GM19193 (cell line): ENCODE measurements around the gene HOXC13.

Source experiments
- POLR2A ChIP-seq: IDR thresholded peaks from 4 replicates; pipeline ENCODE4 v1.6.1; 2011; ENCODE audit not compliant: insufficient read depth, insufficient read length; ENCODE audit errors: extremely low read depth

Gene HOXC13

DNA sequence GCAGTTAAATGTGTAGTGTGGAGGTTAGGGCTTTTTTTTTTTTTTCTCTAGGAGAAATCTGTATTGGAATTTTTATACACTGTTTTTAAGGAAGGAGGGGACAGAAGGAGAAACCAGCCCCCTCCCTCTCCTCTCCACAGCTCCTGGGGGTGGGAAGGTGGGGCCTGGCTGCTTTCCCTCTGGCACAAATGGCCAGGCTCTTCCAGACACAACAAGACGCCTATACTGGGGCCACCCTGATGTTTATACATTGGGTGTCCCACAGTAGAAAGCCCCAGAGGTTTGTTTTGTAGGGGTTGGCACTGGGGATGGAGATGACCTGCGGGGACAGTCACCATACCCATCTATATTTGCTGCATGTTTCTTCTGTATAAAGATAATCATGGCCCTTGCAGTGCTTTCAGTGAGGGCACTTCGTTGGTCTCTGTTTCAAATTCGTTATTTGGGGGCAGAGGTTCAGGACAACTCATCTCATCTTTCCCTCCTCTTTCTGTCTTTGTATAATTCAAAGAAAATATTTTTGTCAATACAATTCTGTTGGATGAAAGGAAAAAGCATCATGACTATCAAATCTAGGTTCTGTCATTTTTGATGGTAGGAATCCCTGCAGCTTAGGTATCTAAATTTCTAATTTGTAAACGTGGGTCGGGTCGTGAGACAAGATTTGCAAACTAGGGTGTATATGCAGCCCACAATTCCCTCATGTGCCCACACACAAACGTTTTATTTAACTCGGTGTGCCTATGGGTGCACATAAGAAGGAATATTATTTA is 38.4 kb downstream of the HOXC13 start:
- no peak for TF ChIP-seq POLR2A

DNA sequence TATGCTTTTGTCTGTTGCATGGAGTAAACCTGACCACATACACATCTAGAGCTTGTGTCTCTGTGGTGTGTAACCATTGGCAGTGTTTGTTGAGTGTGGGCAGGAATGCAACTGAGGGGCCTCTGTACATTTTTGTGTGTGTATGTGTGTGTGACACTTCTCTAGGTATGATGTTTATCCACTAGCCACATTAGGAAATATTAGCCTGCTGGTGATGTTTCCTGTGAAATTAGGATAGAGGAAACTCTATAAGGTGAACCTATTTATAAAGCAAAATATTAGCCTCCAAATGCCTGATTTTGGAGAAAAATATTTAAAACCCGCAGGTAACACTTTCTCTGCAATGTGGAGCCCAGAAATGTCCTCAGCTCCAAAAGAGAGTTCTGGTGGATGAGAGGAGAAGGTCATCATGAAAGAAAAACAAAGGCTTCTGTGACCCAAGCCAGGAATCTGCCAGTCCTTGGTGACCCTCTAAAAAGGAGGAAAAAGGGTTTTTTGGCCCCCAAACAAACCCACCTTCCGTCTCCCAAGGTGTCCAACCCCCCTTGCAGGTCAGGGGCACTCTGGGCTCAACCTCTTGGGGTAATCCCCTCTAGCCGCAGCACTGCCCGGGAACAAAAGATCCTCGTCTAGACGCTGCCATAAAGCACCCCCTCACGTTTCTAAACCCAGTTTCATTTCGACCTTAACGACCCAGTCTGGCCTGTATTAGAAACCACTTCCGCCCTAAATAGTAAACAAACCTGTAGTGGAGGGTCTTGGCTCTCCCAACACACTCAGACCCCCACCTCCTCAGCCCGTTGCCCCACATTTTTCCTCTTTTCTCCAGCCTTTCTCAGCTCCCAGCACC is 39.2 kb downstream of the HOXC13 start:
- no peak for TF ChIP-seq POLR2A

DNA sequence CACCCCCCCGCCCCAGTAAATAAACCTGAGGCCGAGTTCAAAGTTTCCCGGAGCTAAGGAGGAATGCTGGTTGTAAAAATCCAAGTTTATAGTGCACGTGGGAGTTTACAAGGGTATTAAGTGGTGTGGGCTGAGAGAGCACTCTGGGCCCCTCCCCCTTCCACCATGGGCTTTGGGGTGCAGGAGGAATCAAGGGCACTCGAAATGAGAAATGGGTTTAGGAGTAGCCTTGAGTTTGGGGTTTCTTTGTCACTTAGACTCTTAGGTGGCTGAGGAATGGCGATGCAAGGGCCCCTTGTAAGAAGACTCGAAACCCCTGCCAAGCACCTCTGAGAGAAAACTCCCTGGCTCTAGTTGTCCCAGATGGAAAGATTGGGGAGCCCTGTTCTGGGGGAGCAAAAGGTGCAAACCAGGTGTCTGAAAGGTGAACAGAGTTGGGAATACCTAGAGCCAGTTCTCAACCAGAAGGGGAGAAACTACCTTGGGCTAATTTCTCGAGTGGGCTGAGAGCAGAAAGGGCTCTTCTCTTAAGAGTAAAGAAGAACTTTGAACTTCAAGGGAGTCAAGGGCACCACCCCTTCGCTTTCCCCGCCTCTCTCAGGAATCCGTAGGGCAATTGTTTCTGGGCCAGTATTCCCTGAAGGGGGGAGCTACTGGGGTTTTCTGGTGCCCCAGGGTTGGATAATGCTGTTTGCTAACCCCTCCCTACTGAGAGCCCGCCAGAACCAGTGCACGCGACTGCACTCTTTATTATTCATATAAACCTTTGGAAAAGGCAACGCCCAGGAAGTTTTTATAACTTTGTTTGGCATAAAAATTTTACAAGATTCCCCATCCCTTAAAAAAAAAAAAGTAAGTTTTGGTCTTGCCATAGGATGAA is 40.1 kb downstream of the HOXC13 start:
- TF ChIP-seq POLR2A, result no peak

DNA sequence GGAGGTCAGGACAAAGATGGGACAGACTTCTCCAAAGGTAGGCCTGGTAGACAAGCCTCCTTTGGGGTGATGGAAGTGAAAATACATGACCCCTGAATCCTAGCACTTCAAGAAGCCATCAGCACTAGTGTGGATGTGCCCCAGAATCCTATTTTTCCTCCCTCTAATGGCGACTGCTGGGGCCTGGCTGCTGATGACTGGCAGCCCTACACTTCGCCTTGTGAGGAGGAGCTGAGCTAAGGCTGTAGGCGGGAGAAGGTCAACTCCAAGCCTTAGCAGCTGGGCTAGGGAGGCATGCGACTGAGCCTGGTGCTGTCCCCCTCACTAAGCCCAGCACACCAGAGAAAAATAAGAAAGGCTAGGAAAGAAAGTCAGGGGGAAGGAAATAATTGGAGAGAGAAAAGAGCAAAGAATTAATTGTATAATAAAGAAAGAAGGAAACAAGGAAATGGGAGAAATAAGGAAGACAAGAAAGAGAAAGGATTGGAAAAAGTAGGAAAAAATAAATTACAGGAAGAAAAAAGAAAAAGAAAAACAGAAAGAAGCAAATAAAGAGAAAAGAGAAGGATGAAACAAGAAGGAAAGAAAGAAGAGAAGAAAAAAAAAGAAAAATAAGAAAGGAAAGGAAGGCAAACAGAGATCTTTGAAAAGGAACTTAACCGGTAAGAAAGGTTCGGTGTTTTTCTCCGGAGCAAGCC is 41.6 kb downstream of the HOXC13 start:
- TF ChIP-seq POLR2A, result no peak

DNA sequence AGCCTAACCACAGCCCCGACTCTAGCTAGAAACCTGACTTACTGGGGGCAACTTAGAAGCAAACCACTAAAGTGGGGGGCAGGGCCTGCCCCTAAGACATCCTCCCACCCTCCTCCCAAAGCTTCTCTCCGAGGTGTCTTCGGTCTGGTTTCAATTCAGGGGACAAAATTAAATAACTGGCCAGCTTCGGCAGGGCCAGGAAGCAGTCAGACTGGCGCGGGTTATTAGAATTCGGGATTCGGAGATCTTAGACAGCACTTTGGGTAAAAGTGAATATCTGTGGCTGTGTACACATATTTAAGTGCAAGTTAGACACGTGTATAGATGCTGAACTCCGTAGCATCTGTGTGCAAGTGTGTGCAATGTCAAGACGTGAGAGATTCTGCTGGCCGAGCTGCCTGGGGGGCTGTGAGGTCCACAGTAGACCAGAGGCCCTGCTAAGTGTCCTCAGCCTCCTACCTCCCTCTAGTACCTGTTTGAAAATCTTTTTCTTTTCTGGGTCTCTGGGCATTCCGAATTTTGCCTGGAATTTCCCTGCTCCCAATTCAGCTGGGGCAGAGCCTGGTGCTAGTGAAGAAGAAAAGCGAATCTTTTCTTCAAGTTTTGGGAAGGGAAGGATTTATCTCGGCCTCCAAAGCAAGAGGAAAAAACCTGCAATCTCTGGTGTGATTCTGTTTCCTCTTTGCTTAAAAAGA is 42.3 kb downstream of the HOXC13 start:
- no peak for TF ChIP-seq POLR2A

DNA sequence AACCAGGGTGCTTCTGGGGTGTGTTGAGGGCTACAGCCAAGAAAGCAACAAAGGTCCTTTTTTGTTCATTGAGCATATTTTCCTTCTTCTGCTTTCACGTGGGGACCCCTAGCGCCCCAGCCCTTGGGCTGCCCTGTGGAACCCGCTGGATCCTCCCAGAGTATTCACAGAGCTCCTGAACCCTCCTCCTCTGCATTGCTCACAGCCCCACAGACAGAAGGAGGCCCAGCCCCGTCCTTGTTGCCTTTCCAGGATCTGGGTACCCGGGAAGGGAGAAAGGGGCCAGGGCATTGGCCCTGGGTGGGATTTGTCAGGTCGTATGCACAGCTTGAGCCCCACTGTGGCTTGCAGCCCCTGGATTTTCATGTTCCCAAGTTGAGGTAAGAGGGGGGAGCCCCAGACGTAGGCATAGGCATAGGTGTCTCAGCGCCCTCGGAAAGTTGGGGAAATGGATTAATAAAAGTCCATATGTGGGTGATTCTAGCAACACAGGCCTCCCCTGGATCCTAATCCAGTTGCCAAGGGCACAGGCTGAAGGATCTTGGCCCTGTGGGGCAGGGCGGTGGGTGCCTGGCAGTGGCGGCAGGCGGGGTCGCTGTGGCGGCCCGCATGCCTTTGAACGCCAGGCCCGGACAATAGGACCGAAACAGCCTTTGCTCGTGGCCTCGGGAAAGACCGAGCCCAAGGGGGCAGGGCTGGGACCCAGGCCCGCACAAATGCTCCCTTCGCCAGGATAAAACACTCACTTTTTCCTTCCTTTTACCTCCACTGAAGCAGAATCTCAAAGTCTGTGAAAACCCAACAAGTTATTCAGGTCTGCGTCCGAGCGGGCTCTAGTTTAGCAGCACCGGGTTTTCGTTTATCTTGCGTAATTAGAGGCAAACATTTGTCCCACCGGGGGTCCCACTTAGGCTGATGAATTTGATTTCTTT is 43.3 kb downstream of the HOXC13 start:
- TF ChIP-seq POLR2A, result no peak

DNA sequence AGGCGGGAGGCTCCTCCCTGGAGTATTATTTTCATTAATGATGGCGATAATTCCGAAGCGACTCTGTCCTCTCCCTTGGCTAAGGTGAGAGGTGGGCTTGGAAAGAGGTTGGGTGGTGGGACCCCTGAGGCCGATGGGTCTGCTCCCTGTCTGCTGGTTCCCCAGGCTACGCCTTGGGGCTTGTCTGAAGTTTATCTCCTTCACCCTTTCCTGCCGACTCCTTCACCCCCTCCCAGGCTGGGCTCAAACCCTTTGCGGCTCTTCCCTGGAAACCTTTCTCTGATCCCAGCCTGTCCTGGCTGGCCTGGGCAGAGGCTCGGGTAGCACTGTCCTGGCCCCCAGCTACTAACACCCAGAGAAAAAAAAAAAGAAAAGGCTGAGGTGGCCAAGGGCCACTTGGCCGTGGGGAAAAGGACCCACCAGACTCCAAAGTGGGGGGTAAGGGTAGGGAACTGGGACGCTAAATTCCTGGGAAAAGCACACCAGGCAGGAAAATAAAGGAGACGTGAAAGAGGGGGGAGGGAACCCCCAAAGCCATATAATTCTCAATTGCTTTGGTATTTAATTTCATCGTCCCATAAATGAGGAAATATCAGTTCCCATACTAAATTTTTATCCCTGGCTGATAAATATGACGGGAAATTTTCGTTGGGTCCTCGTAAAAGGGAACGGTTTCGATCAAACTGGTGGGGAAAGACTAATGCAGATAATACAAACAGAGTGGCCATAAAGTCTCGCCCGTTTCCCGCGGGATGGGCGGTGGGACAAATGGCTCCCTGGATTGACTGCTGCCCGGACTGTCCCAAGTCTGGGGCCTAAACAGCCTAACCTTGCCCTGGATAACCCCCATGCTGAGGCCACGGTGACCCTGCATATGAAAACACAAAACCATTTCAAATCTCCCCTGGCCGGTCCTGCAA is 44.3 kb downstream of the HOXC13 start:
- TF ChIP-seq POLR2A, result no peak

DNA sequence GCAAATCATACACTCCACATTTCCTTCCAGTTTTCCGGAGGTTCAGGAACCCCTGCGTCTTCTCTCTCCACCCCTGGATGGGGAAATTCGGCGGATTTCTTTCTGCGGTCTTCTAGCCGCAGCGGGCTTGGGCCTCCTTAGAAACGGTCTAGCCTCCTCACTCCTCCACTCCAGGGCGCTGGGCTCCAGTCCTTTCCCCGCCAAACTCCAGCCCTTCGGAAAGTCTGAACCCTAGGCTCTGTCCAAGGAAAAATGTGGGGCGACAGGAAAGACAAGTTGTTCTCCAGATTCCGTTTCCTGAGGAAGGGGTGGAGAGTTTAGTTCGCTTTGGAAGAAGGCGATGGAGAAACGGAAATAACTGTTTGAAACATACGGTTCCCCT is 44.9 kb downstream of the HOXC13 start:
- TF ChIP-seq POLR2A, result no peak

DNA sequence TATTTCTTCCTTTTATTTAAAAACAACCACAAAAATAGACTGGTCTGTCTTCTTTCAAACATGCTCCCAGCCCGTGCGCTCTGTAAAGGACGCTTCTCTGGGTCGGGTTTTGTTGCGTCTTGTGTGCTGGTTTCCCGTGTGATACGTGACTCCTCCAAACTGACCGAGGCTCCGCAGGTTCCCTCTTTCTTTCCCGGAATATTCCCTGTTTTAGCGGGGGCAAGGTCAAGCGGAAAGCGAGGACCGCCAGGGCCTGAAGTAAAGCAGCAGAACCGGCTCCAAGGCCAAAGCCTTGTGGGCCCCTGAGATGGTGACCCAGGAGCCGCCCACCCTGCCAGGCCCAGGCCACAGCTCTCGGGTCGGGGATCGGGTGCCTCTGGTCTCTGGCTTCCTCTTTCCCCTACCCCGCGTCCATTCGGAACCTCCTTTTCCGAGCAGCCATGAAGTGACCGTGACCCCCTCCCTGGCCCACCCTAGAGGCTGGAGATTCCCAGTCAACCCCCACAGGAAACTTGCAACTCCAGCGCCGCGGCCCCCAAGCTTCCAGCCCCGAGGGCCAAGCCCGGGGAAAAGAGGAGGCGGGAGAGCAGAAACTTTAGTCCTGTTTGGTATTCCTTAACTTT is 45.4 kb downstream of the HOXC13 start:
- TF ChIP-seq POLR2A, result no peak

DNA sequence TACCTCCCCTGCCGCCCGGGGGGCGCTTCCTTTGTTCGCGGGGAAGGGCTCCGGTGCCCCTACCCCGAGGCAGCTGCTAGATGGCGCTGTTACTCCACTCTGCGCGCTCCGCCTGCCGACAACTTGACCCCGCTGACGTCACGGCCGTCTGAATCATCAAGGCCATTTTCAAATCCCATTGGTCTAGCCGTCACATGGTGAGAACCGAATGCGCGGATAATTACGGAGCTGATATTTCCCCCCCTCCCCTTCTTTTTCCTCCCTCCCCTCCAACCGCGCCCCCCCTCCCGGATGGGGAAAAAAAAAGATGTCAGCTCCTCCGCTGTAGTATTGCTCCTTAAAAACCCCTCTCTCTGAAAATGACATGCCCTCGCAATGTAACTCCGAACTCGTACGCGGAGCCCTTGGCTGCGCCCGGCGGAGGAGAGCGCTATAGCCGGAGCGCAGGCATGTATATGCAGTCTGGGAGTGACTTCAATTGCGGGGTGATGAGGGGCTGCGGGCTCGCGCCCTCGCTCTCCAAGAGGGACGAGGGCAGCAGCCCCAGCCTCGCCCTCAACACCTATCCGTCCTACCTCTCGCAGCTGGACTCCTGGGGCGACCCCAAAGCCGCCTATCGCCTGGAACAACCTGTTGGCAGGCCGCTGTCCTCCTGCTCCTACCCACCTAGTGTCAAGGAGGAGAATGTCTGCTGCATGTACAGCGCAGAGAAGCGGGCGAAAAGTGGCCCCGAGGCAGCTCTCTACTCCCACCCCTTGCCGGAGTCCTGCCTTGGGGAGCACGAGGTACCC is 46.5 kb downstream of the HOXC13 start, which contains the start of gene HOXC10:
Gene HOXC10, plus strand, starts transcription at position 246 of the 791 bp plus-strand sequence. Its CDS starts 114 bp downstream, at position 360.
- no peak for TF ChIP-seq POLR2A

DNA sequence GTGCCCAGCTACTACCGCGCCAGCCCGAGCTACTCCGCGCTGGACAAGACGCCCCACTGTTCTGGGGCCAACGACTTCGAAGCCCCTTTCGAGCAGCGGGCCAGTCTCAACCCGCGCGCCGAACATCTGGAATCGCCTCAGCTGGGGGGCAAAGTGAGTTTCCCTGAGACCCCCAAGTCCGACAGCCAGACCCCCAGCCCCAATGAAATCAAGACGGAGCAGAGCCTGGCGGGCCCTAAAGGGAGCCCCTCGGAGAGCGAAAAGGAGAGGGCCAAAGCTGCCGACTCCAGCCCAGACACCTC is 47.0 kb downstream of the HOXC13 start:
- TF ChIP-seq POLR2A, result no peak

DNA sequence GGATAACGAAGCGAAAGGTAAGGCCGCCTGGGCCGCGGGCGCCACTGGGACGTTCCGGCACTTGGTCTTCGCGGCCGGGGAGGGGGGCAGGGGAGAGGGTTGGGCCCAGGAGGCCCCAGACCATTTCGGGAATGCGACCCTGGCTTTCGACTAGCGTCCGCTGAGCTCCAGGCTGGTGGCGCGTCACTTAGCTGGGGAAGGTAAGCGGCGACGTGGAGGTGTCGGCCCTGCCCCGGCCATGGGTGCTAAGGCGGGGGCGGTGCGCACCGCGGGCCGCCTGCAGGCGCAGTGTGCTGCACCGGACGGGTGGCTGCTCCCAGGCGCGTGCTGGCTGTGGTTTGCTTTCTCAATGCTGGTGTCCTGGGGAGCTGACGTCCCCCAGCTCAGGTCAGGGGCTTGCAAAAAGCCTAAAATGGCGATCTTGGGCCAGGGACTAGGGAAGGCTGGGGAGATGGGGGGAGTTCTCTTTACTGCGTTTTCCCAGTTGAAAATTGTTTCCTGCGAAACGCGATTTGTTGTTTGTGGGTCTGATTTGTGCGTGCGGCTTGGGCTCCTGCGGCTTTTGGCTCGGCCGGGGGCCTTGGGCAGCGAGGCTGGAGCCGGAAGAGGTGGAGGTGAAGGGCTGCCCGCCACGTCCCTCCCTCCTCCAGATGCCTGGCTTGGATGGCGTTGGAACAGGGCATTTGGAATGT is 47.5 kb downstream of the HOXC13 start:
- TF ChIP-seq POLR2A, result no peak
